ENCODE data around the gene NF1.

- TF ChIP-seq EZH2 (optimal IDR thresholded peaks at IDR 0.05; ENCODE audit: low read depth, low read length) (no peak), CTCF (IDR thresholded peaks at IDR 0.05; ENCODE audit: low read length) (no peak), EZH2phosphoT487 (IDR thresholded peaks at IDR 0.05; ENCODE audit: low read length) (no peak)
Measured at GRCh38 chr17:31224366-31224765, 129.6 kb downstream of the NF1 start.
